LNCaP clone FGC (cell line): ENCODE data around the gene TNIP2.

Experiments used
- DNase-seq: peaks from one replicate; pipeline ENCODE4 v3.0.0-alpha.2; 2011; ENCODE audit warnings: low read depth
- H3K4me3 ChIP-seq: 2 replicates; pipeline ENCODE4 v1.5.1; 2011; ENCODE audit warnings: mild to moderate bottlenecking, low read depth, low read length, control low read depth
- TF ChIP-seq, protein P1 (sequence below): IDR thresholded peaks from 2 replicates; pipeline ENCODE4 v1.5.1; 2012; ENCODE audit warnings: mild to moderate bottlenecking; ENCODE audit not compliant: control insufficient read depth, insufficient read depth; ENCODE audit errors: extremely low read depth

TNIP2 gene

DNA sequence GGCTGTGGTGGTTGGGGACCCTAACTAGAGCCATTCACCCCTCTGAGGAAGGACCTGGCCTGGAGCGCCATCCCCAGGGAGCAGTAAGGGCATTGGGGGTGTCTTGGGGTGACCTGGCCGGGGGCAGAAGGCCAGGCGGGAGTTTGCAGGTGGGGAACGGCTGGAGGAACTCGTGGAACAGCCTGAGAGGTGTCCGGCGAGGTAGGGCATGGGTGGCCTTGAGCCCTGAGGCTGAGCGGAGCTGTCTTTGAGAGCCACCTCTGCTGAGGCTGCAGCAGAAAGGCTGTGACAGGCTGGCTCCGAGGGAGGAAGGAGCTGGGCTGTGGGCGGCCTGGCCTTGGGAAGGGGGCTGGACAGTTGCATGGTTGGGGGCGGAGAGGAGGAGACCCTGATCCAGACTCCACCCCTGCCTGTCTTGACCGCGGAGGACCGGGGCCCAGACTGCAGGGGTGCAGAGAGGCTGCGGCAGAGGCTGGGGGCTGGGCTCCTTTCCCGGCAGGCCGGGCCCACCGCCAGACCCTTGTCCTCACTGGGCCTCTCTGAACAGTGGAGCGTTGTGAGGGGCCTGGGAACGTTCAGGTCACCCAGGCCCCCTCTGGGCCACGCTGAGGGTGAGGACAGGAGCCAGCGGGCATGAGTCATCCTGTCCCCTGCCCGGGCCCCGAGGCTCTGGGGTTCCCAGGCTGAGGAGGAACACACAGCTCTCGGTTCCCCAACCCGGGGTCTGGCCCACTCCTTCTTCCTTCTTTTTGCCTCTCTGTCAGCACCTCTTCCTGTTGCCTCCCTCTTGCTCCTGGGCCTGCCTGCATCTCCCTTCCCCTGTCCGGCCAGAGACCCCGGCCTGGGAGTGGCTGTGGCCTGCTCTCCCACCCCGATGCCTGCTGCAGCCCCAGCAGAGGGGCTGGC lies 44.8 kb upstream of the TNIP2 start:
- H3K4me3 ChIP-seq: no peak overlapping the region
- TF ChIP-seq, protein P1, sequence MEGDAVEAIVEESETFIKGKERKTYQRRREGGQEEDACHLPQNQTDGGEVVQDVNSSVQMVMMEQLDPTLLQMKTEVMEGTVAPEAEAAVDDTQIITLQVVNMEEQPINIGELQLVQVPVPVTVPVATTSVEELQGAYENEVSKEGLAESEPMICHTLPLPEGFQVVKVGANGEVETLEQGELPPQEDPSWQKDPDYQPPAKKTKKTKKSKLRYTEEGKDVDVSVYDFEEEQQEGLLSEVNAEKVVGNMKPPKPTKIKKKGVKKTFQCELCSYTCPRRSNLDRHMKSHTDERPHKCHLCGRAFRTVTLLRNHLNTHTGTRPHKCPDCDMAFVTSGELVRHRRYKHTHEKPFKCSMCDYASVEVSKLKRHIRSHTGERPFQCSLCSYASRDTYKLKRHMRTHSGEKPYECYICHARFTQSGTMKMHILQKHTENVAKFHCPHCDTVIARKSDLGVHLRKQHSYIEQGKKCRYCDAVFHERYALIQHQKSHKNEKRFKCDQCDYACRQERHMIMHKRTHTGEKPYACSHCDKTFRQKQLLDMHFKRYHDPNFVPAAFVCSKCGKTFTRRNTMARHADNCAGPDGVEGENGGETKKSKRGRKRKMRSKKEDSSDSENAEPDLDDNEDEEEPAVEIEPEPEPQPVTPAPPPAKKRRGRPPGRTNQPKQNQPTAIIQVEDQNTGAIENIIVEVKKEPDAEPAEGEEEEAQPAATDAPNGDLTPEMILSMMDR: no peak
- no peak for DNase-seq

DNA sequence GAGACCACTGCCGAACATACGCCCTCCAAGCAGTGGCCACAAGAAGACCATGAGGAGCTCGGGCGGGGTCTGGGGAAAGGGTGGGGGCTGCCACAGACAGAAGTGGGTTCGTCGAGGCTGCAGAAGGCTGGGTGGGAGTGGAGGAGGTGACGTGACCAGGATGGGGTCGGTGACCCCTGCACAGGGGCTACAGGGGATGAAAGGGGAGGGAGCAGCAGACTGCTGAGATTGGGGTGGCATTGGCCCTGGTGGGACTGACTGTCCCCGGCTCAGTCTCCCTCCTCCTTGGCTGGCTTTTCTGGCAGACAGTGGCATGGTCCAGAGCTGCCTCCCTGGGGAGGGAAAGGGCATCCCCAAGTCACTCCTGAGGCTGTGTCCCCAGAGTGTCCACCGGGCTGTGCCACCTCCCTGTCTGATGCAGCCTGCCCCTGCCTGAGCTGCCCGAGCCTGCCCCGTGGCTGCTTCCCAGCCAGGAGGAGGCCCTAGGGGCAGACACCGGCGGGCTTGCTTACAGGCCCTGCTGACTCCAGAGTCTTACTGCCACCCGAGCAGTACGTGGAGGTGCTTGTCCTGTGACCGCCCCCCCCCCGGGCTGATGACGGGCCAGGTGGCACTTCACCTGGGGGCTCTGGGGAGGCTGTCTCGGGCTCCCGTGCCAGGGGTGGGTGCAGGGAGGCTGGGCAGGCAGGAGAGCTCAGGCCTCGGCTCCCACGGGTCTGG lies 44.0 kb upstream of the TNIP2 start:
- no peak overlapping the region for H3K4me3 ChIP-seq
- DNase-seq: no peak
- TF ChIP-seq, protein P1: no peak

DNA sequence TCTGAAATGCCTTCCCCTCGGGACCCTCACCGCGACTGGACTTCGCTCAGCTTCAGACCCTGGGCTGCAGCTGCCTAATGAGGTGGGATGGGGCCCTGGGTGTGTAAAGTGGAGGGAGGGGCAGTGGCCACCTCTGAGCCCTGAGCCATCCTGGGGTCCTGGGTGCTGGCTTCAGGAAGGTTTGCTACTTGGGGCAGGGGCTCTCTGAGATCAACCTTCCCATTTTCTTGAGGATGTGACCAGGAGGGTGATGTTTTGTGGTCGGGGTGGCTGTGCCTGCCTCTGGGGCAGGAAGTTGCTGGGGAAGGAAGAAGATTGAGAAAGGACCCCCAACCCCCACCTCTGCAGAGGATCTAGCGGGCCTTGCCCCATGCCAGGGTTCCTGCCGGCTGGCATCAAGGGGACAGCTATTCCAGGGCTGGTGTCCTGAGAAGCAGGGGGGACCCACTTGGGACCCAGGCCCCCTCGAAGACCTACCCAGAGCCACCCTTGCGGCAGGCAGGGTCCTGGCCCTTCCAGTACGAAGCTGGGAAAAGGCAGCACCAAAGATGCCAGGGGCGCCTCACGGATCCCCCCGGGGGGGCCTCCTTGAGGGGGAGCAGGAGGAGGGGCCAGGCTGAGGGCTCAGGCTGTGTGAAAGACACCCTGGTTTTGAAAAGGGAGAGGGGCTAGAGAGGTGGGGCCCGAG lies 43.2 kb upstream of the TNIP2 start:
- DNase-seq: no peak
- TF ChIP-seq, protein P1: no peak
- no peak overlapping the region for H3K4me3 ChIP-seq

DNA sequence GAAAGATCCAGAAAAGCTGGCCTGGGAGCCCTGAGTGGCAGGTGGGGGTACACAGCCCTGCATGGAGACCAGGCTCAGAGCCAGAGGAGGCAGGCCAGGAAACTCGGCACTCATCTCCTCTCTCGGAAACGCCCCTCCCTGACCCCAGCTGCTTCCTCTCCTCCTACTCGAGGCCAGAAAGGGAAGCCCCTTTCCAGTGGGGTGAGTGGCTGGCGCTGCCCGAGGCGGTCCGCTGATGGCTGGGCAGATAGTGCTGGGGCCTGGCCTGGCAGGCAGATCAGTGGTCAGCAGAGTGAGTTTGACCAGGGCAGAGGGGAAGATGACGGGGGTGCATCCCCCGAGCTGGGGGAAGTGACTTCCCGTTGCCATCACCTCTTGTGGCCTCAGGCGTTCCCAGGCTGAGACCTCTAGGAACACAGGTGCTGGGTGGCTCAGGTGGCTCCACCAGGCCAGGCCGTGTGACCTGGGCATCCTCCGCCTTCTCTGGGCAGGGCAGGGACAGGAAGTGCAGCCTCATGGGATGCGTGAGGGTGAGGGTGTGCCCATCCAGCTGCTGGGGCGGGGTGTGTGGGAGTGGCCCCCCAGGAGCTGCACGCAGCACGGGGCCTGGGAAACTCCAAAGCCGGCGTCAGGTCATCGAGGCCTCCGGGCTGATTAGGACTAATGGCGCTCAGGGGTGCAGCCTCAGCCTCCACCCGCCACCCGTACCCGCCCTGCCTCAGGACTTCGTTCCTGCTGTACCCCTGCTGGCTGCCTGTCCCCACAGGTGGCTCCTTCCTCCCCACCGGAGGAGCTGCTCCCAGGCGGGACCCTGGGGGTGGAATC lies 42.5 kb upstream of the TNIP2 start:
- DNase-seq: no peak
- TF ChIP-seq, protein P1: no peak
- no peak overlapping the region for H3K4me3 ChIP-seq

DNA sequence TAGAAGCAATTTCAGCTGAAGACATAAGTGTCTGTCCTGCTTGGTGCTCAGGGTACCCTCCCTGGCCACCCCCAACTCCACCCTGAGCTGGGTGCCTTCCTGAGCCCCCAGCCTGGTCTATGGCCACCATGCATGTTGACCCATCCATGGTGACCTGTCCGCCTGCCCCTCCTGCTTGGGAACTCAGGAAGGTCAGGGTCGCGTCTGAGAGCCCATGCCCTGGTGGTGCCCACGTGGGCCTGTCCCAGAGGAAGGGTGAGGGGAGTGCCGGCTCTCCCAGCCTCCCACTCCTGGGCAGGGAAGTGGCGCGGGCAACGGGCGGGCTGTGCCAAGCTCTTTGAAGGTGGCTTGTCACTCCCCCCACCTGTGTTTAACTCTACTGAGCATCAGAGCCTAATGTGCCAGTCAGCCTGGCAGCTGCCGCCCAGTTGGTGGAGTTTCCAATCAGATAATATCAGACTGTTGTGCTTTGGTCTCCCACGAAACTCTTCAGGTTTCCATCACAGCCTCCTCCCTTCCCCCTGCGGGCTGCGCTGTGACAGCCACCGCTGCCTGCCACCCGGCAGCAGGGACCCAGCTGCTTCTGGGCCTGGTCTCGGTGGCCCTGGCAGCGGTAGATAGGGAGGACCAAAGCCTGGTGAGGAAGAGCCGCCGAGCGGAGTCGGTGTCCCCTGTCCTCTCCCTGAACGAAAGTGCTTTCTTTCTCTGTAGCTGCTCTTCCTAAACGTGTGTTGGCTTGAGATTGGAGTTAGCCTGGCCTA lies 41.6 kb upstream of the TNIP2 start:
- H3K4me3 ChIP-seq: no peak overlapping the region
- TF ChIP-seq, protein P1: no peak
- DNase-seq: no peak
